ENCODE data around the gene PPP3R2.
"Not testable (repeated sequence)": the region's sequence is repeated elsewhere in the genome, so short reads cannot be mapped to it uniquely, and the experiment has no call there.

PPP3R2 gene

DNA sequence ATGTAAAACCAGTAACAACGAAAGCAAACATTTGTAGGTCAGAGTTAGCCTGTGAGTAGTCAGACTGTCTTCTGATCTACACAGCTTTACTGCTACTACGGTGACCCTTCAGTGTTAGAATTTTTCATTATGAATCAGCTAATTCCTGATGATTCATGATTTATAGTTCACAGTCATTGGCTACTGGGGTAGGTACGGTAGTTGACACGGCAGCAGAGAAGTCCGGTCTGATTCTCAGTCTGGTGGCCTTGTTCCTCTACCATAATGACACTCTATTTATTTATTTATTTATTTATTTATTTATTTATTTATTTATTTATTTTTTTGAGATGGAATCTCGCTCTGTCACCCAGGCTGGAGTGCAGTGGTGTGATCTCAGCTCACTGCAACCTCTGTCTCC is 4.7 kb downstream of the PPP3R2 start:
- not testable (repeated sequence) for DNase-seq (ENCODE audit: low read depth in 4 of 4, low spot score in 1 of 4)

DNA sequence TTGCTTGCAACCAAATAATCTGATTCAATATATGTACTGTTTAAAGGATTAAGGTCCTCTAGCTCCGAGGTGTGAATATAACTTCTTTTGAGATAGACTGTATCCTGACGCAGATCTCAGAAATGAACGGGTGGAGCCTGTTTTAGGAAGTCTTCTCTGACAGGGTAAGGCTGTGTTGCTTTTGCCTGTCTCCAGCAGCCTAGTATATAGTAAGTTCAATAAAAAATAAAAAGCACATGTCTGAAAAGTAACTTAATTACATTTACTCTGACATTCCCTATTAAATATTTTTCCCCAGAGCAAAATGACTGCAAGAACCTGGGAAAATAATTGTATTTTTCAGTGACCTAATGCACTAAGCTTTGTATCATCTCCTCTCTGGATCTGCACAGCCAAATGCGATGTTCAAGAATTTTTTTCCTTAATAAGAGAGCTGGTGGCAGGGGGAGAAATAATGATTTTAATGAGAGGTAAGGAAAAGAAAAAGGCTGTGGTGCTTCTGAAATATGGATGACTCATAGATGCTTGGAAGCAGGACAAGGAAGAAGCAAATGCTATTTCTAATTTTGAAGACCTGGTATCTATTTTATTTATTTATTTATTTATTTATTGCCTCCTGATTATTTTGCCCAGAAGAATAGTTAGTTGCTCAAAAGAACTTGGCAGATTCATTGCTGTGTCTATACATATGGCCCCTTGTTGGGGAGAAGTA is 7.3 kb downstream of the PPP3R2 start:
- DNase-seq (ENCODE audit: low read depth in 4 of 4, low spot score in 1 of 4): no peak

DNA sequence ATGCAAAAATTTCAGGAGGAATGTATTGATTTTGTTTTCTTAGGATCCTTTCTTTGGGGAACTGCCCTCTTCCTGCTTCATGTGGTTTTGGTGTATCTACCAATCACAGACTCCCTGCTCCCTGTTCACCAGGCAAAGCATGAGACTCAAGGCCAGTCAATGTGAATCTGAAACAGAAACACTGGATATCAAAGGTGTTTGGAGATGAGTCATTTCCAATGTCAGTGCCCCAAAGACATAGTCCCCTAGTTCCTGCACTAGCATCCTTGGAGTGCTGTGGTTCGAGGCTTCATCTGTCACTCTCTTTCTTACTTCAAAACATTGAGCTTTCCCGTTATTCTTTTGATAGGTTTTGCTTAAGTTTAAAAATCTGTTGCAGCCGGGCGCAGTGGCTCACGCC is 8.1 kb downstream of the PPP3R2 start:
- no peak for DNase-seq (ENCODE audit: low read depth in 4 of 4, low spot score in 1 of 4)

DNA sequence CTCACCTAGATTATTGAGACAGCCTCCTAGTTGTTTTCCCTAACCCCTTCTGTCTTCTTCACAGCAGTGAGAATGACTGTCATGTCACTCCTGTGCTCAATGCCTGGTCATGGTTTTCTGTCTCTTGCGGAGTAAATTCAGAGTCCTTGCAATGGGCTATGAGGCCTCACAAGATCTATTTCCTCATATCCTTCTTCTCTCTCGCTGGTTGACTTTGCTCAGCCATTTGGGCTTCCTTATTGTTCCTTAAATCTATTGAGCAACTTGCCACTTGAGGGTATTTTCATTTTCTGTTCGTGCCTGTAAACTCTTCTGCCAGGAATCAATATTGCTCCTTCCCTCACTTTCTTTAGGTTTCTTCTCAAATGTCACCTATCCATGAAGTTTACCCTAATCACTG is 9.0 kb downstream of the PPP3R2 start:
- no peak for DNase-seq (ENCODE audit: low read depth in 4 of 4, low spot score in 1 of 4)

DNA sequence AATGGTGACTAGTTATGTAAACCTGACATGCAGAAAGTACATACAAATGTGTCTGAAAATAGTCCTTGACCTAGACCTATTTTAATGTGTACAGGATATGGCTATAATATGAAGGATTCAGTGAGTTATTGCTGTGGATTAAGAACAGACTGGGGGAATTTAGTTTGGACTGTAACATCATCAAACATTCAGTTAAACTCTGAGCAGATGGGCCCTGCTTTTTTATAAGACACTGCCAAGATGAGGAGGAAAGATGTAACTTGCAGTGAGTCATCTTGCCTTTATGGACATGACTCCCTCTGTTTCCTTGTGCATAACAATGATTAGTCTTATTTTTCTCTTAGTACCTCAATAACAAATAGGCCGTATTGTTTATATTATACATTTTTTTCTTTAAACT is 12.2 kb downstream of the PPP3R2 start:
- no peak for DNase-seq (ENCODE audit: low read depth in 4 of 4, low spot score in 1 of 4)

DNA sequence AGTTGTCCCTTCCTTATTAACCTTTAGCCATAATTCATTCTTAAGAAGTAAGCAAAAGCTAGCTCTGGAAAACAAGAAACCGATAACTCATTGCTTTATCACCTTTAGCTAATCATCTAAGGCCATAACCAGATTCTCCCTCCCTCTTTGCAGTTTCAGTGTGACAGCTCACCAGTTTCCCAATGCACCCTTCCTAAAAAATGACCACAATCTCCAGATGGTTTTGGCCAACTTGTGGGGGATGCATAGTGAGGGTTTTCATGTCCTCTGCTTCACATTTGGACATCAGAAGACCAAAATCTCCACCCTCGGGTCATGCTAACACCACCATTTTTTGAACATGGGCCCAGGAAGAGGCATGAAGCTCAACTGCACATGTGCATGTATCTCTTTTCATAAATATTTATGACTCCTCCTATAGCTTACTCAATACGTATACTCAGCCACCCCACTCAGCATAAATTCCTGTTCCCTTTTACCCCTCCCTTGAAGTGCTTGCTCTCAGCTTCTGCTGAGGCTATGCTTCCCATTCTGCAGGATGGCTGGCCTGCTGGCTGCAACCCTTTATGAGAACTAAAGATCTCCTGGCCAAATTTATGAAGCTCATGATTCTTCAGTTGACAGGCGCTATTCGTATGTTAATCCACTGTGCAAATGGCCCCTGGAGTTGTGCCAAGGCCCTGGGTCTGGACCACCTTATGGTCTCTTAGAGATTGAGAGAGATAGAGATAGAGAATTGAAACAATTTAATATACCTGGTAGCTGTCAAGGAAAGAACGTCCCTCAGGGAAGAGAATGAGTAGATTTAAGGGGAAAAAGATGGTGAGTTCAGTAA is 14.8 kb downstream of the PPP3R2 start:
- no peak for DNase-seq (ENCODE audit: low read depth in 4 of 4, low spot score in 1 of 4)

DNA sequence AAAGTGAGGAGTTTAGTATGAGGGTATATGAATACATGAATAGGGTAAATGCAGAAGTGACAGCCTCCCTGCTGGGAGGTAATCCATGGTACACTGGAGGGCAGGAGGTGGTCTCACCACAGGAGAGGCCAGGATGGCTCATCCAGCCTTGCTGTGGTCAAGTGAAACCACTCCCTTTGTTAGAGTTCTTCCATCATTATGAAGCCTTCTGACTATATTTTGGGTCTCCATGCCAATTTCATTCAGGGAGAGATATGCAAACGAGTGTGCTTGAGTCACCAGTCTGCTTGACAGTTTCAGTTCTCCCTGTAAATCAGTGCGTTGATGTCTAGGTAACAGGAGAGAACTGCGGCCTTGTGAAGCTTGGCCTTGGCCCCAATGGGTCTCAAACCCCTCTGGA is 16.4 kb downstream of the PPP3R2 start:
- DNase-seq (ENCODE audit: low read depth in 4 of 4, low spot score in 1 of 4): no peak

DNA sequence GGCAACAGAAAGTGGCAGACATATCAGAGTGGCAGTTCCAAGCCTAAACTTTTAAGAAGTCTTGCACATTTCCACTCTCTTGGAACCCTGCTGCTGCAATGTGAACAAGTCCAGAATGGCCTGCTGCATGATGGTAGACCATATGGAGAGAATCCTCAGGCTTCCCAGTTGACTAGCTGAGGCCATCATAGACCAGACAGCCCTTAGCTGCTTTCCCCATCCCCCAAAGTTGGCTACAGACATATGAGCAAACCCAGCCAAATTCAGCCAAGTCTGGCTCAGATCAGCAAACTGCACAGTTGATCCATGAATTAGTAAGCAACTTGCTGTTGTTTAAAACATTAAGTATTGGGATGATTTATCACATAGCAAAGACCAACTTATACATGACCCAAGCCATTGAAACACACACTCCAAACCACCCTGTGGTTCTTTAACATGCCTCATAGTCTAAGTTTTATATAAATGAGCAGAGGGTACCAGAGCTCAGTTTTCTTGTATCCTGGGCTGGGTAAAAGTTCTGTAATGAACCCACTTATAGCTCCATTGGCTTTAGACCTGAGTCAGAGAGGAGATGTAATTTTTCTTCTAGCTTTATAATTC is 19.9 kb downstream of the PPP3R2 start:
- no peak for DNase-seq (ENCODE audit: low read depth in 4 of 4, low spot score in 1 of 4)

DNA sequence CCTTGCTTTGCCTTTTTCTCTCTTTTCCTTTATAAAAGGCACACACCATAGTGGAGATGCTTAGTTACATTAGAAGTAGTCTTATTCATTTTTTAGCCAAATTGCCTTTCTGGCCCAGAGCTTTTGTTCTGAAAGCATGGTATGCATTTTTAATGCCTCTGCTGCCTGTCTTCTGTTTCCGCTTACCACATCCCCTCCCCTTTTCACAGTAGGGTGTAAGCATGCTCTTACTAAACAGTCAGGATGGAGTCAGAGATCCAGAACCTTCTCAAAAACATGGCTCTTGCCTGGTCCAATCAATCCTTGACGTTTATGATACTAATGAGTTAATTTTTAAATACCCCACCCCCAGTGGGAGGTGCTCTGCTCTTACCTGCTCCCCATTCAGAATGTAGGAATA is 22.5 kb downstream of the PPP3R2 start:
- no peak for DNase-seq (ENCODE audit: low read depth in 4 of 4, low spot score in 1 of 4)

DNA sequence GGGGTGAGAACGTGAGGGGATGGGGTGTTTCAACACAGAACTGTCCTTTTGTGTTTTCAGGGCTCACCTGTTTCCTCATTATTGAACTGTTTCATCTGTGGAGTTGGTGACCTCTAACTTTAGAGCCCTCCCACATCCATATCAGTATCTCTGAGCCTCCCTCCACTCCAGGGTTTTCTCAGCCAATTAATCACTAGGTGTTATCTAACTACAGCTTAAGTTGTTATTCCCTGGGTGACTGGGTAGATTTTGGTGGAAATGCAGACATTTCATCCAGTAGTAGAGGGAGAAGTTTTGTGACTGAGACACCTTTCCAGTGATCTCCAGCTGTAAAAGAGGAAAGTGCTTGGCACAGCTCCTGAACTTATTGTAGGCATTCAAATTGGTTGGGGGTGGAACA is 23.7 kb downstream of the PPP3R2 start:
- no peak for DNase-seq (ENCODE audit: low read depth in 4 of 4, low spot score in 1 of 4)

DNA sequence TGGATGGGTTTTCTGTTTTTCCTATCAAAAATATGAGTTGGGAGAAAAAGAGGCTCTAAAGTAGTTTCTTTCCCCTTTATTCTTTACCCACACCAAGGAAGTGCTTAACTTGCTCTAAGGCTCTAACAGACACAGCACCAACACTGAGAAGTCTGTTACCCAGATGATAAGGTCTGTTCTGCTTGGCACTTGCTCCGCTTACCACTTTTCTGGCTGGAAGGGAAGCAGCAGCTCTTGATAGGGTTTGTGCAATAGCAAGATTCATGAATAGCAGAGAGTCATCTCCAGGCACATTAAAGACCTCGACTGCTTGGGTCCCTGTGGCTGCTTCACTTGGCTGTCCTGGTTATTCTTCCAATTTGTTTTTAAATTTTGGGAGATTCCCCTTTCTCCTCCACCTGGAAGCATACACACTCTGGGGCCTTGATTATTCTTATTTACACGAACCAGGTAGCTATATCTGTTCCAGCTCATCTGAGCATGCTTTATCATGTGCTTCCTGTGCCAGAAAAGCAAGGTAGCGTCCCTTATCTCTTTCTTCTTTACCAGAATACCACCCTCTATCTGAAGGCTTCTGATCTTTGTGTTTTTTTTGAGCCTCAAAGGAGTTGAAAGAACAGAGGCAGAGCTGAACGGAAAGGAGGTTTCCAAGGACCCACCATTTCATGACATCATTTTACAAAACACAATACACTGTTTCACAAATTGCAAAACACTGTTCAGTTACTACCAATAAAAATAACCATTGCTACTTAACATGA is 24.8 kb downstream of the PPP3R2 start:
- DNase-seq (ENCODE audit: low read depth in 4 of 4, low spot score in 1 of 4): no peak

DNA sequence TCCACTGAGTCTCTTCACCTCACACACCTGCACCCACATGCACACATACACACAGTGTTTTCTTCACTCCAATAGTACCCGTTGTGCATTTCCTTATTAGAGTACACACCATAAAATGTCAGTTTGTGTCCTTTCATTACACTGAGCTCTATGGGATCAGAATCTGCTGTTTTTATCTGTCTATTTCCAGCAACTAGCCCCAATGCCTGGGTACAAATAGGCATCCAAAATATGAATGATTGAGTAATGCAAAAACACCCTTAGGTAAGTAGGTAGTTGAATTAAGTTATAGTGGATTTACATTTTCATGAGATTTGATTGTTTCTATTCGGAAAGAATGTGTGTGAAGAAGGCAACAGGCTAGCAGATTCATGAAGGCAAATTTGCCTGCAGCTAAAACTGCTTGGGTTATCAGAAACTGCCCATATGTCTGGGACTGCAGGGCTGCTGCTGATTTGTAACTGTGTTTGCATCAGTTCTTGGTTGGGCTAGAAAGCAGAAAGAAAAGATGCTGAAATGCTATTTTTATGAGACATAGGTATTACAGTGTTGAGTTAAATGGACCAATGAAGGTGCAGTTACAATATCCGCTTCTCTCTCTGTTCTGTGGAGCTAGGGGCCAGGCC is 26.9 kb downstream of the PPP3R2 start:
- DNase-seq (ENCODE audit: low read depth in 4 of 4, low spot score in 1 of 4): no peak

DNA sequence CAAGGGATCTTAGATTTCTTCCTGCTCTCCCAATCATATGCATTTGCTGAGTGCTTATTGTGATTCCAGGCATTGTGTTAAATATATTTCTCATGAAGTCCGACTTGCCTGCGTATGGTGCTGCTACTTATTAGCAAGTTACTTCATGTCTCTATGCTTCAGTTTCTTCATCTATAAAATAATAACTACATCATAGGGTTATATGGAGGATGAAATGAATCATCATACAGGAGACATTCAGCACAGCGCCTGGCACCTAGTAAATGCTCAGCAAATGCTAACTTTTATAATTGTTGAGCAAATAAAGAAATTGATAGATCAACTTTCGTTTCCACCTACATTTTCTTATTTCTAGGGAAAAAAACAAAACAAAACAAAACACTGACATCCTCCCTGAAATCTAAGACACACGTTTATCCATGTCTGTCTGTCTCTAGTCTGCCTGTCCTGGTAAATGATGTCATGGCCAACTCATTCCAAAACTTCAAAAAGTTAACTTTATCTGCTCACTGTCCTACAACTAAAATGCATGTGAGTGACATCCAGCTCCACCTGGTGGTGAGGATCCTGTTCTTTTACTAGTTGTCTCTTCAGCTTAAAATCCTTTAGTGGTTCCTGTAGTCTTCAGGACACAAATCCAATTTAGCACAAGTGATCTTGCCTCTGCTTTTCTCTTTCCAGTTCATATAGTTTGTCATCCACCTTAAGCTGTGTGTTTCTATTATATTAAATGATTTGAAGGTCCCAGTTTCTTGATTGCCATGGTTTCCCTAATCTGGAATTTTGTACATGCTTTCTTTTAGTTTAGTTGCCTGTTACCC is 27.7 kb downstream of the PPP3R2 start:
- DNase-seq (ENCODE audit: low read depth in 4 of 4, low spot score in 1 of 4): peak in 1 of 4 experiments; percentile 10

DNA sequence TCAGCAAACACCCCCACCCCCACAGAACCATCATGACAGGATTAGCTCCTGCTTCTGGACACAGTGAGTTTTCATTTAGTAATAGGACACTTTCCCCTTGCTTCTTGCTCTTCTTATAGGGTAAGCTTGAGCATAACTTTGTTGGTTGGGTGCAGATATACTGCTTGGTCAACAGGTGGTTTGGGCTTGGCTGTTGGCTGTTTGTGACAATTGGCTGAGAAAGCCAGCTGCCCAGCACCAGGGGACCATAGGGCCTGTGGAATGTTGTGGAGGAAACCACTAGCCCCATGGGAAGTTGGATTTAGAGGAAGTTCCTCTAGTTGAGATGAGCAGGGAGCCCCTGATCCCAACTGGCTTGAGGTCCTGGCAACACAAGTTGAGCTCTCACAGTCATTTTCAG is 30.5 kb downstream of the PPP3R2 start:
- DNase-seq (ENCODE audit: low read depth in 4 of 4, low spot score in 1 of 4): no peak

DNA sequence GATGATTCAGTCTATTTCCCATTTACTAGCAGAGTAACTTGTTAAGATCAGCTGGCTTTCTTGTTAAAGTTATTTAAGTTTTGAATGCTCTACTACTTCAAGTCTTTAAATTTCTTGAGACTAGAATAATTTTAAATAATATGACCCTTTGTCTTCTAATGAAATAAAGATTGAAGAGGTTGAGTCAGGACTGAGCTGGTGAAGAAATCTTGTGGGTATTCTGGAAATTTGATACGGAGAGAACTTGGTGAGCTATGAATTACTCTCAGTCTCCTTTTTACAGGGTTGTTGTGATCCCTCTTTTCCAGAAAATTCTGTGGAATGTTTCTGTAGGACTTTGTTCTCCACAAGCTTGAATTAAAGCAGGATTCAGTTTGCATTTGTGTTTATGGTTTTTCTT is 31.8 kb downstream of the PPP3R2 start:
- DNase-seq (ENCODE audit: low read depth in 4 of 4, low spot score in 1 of 4): no peak

DNA sequence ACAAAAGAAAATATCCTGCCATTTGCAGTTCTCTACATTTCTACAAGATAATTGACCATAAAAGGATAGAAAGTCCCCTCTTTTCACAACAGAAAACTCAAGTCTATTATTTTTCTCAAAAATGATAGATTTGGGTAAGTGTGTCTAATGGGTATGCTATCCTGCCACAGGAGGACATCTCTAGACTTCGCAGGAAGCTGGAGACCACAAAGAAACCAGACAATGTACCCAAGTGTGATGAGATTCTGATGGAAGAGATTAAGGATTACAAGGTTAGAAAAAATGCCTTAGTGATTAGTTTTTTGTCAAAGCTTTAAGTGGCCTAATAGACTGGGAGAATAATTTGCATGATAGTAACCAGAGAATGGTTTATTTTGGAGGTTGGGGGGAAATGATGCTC is 33.0 kb downstream of the PPP3R2 start:
- no peak for DNase-seq (ENCODE audit: low read depth in 4 of 4, low spot score in 1 of 4)

DNA sequence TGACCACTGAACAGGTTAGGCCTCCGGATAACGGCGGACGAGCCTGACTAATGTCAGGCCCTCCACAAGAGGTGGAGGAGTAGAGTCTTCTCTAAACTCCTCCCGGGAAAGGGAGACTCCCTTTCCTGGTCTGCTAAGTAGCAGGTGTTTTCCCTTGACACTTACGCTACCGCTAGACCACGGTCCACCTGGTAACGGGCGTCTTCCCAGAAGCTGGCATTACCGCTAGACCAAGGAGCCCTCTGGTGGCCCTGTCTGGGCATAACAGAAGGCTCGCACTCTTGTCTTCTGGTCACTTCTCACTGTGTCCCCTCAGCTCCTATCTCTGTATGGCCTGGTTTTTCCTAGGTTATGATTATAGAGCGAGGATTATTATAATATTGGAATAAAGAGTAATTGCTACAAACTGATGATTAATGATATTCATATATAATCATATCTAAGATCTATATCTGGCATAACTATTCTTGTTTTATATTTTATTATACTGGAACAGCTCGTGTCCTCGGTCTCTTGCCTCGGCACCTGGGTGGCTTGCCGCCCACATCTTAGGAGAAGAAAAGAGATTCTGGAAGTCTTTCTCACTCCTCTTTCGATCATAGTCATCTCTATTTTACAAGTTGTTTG is 45.2 kb downstream of the PPP3R2 start:
- not testable (repeated sequence) for DNase-seq (ENCODE audit: low read depth in 4 of 4, low spot score in 1 of 4)

DNA sequence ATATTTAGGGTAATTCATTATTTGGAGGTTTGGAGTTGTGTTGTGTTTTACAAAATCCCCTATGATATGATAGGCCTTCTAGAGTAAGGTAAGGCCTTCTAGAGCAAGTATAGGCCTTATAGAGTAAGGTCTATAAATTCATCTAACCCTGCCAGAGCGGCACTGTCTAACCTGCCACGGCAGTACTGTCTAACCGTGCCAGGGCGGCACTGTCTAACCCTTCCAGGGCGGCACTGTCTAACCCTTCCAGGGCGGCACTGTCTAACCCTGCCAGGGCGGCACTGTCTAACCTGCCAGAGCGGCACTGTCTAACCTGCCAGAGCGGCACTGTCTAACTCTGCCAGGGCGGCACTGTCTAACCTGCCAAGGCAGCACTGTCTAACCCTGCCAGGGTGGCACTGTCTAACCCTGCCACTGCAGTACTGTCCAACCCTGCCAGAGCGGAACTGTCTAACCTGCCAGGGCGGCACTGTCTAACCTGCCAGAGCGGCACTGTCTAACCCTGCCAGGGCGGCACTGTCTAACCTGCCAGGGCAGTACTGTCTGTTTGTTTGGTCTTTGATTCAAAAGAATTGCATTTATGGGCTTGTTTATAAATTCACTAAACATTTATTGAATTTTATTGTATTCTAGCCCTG is 51.6 kb downstream of the PPP3R2 start:
- DNase-seq (ENCODE audit: low read depth in 4 of 4, low spot score in 1 of 4): no peak

All from stimulated activated CD4-positive, alpha-beta T cell treated with anti-CD3 and anti-CD28 coated beads, Interleukin-1b, Interleukin-23, amount 100 ng/mL, for 24 hours (primary cell).